Measurements from ENCODE around the gene PRKCI.
A peak's percentile ranks its signal among the peaks of the same experiment; 100 is the strongest.
"Not testable (repeated sequence)": the region's sequence is repeated elsewhere in the genome, so short reads cannot be mapped to it uniquely, and the experiment has no call there.

PRKCI gene

DNA sequence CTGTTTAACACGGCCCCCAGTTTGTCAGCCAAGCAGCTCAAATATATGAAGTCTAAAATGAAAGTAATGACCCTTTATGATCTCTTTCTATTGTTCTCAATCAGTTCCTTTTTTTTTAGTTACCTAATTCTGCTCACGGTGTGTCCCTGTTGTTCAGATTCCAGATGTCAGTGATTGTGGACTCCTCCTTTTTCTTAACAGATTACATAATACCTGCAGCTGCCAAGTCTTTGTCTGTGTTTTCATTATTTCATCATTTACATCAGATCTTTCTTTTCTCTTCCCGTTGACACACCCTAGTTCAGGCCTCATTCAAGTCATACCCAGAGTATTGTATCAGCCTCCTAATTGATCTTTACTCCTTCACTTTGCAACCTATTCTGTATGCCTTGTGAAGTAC, 79.2 kb downstream of the PRKCI start:
- DNase-seq: peak; percentile 35

DNA sequence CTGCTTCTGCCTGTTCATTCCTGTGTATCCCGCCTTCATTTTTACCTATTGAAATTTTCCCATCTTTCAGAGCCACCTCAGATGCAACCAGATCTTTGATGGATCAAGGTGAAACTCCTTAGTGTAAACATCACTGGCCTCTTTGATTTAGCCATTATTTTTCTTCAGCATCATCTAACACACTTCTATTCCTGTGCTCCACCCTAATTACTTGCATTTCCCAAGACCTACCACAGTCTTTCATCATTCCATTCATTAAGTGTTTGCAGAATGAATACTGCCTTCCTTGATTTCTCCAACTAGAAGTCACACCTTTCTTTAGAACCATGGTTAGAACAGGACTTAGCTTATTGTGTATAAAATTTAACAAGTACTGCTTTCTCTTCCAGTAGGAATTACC, 79.8 kb downstream of the PRKCI start:
- DNase-seq: no peak

DNA sequence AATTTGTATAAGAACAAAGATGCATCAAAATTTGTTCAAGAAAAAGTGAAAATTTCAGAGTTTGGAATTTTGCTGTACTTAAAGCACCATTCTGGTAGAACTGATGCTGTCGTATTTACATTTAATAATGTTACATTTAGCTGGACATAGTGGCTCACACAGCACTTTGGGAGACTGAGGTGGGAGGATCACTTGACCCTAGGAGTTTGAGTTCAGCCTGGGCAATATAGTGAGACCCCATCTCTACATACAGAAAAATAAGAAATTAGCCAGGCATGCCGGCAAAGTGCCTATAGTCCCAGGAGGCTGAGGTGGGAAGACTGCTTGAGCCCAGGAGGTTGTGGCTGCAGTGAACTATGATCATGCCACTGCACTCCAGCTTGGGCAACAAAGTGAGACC, 83.8 kb downstream of the PRKCI start:
- no peak for DNase-seq

DNA sequence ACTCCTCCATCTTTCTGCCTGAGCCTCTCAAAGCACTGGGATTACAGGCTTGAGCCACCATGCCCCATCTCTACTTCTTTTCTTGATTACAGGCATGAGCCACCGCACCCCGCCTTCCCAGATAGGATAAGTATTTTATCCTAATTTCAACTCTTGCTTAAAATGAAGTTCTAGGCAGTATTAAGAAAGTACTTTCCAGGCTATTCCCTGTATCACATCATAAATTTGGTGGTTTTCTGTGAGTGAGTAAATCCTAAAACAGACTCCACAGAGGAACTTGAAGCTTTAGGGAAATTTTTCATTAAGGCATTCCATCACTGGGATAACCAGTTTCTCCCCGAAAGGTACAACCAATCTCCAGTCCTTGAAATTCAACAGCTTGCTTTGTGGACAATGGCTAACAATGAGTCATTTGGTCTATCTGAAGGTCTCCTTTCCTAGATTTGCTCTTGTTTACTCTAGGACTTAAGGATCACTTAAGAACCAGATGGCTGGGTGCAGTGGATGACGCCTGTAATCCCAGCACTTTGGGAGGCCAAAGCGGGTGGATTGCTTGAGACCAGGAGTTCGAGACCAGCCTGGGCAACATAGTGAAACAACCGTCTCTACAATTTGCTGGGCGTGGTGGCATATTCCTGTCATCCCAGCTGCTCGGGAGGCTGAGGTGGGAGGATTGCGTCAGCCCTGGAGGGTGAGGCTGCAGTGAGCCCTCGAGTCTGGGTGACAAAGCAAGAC, 85.6 kb downstream of the PRKCI start:
- DNase-seq: no peak

DNA sequence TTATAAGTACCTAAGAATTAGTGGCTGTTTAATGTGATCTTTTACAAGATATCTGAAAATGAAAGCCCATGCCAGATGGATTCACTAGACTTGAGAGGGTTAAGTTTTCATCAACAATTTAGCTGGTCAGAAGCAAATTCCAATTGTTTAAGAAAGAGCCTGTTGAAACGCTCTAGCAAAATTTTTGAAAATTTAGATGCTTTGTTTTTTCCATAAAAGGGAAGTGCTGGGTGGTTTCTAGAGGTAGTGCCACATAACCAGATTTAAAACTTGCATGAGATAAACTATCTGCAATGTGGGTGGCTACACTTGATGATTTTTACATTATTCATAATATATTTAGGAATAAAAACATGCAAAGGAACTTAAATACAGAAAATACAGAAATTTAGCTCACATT, 86.8 kb downstream of the PRKCI start:
- no peak for DNase-seq

DNA sequence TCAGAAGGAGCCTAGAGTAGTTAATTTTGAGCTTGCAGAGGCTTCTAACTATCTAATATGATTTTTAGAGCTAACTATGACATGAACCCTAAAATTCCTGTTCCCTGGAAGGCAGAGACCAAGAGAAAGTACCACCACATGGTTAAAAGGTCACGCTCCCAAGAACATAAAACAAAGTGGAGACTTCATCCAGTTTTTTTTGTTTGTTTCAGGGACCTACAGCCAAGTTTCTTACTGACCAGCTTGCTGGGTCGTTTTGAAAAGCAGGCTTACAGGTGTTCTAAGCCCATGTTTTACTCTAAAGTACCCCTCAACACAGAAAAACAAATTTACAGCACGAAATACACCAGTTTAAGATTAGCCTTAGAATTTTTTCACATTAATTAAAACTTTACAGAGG, 95.7 kb downstream of the PRKCI start:
- no peak for DNase-seq

DNA sequence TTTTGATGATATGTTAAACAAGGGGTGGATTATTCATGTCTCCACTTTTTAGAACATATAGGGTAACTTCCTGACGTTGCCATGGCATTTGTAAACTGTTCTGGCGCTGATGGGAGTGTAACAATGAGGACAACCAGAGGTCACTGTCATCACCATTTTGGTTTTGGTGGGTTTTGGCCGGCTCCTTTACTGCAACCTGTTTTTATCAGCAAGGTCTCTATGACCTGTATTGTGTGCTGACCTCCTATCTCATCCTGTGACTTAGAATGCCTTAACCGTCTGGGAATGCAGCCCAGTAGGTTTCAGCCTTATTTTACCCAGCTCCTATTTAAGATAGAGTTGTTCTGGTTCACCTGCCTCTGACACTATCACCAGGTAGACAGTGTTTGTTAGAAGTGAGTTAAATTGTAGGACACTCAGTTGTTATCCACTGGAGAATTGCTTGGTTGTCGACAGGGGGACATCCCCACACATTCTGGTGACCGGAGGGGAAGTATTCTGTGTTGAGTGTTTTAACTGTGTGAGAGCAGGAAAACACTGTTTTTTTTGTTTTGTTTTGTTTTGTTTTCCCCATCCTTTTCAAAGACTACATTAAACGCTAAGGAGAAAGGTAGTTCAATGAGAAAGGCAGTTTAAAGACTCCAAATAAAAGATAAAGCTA, 98.4 kb downstream of the PRKCI start:
- no peak for DNase-seq

DNA sequence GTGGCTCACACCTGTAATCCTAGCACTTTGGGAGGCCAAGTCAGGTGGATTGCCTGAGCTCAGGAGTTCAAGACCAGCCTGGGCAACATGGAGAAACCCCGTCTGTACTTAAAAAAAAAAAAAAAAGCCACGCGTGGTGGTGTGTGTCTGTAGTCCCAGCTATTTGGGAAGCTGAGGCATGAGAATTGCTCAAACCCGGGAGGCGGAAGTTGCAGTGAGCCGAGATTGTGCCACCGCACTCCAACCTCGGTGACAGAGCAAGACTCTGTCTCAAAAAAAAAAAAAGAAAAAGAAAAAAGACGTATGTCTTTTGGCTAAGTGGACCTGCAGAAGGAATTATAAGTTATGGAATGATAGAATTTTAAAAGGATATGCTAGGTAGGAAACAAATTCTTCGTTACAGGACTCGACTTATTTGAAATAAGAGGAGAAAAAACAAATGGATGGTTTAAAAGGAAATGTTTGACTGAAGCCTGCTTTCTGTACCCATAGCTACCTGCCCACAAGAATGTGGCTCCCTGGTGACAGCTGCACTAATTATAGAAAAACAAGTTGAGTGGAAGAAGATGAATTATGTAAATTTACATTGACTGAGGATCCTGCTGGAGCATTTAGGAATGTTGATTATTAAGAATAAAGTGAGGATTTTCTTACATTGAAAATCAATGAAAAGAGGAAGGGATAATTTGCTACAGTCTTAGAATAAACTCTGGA, 99.3 kb downstream of the PRKCI start:
- DNase-seq: no peak

DNA sequence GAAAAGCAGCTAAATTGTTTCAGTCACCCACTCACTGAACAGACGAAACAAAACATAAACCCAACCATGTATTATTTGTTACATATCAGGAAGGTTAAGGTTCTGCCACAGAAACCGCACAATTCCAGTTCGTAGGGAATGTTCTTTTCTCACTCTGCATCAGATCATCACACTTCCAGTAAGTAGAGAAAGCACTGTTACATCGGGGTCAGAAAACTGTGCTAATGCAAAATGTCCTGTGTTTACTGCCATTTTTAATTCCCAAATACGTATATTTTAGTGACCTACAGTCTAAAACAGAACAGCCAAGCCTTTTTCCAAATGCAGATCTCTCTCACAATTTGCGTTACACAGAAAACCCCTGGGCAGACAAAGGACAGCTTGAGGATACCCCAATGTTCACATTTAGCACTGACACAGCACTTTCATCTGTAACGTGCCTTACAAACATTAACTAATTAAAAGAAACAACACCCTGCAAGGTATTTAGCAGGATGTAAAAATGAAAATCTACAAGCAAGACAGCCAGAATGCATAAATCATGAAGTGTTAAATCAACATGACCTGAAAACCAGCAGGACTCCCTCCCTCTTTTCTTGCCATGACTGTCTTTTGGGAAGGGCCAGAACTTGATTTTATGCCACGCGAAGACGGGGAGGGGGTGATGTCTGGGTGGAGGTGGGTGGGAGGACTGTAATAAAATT, 100.5 kb downstream of the PRKCI start:
- DNase-seq: no peak

DNA sequence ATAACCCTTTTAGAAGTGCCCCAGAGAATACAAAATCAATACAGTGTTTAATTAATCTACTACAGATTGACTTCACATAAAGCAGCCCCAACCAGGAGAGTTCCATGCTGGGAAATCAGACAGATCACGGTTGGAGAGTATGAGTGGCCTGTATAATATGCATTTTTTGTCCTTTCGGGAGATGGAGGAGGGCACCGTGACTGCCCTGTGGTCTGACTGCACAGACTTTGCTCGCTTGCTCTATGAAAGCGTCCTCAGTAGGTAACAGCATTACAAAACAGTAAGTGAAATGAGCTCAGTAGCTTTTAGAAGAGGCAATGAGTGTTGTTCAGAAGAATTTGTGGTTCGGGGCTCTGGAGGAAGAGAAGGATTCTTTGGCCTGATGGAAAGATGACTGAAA, 101.1 kb downstream of the PRKCI start:
- DNase-seq: no peak

DNA sequence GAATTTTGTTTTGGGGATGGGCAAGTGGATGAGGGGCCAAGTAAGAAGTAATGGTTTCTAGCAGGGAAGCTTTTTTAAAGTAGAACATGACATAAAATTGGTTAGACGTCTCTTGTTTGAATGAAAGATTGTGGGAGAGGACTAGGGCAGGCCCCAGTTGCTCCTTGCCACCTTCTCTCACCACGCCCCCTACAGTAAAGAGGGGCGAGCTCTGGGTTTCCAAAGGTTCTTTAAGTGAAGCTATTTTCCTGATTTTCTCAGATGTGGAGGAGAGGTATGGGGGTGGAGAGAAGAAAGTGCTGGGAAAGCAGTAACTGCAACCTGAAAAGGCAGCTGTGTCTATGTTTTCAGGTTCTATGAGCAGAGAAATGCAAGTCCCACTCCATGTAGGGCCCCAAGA, 102.7 kb downstream of the PRKCI start:
- DNase-seq: no peak

DNA sequence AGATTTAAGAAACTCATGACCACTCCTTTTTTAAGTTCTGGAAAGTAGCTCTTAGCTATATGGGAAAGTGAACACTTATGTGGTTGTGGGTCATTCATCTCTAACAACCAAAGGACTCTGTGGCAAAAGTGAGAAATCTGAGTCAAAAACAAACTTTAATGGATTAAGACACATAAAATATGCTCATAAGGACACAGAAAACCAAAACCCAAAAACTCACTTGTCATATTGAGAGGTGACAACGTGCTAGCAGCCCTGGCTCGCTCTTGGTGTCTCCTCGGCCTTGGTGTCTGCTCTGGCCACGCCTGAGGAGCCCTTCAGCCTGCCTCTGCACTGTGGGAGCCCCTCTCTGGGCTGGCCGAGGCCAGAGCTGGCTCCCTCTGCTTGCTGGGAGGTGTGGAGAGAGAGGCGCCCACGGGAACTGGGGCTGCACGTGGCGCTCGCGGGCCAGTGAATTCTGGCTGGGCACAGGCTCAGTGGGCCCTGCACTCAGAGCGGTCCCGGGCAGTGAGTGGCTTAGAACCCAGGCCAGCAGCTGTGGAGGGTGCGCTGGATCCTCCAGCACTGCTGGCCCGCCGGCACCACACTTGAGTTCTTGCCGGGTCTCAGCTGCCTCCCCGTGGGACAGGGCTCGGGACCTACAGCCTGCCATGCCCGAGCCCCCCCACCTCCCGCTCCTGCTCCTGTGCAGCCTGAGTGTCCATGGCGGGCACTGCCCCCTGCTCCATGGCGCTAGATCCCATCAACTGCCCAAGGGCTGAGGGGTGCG, 105.0 kb downstream of the PRKCI start:
- DNase-seq: no peak

DNA sequence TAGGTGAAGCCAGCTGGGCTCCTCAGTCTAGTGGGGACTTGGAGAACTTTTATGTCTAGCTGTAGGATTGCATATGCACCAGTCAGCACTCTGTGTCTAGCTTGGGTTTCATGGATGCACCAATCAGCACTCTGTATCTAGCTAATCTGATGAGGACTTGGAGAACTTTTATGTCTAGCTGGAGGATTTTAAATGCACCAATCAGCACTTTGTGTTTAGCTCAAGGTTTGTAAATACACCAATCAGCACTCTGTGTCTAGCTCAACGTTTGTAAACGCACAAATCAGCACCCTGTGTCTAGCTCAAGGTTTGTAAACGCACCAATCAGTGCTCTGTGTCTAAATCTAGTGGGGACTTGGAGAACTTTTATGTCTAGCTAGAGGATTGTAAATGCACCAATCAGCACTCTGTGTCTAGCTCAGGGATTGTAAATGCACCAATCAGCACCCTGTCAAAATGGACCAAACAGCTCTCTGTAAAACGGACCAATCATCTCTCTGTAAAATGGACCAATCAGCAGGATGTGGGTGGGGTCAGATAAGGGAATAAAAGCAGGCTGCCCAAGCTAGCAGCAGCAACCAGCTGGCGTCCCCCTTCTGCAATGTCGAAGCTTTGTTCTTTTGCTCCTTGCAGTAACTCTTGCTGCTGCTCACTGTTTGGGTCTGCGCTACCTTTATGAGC, 105.8 kb downstream of the PRKCI start:
- DNase-seq: not testable (repeated sequence)

DNA sequence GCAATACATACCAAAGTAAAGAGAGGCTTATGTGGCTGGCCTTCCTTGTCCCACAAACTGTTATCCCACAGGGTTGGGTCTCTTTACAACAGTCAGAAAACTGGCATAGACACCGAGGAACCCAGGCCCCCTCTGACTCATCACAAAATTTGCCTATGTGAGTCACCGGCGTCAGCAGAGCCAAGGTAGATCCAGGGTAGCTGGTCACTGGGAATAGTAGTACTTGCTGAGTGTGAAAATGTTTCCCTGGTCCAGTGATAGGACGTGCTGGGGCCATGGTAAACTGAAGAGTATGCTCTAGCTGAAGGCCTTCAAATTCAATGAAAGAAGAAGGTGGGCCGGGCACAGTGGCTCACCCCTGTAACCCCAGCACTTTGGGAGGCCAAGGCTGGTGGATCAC, 108.1 kb downstream of the PRKCI start:
- DNase-seq: no peak

DNA sequence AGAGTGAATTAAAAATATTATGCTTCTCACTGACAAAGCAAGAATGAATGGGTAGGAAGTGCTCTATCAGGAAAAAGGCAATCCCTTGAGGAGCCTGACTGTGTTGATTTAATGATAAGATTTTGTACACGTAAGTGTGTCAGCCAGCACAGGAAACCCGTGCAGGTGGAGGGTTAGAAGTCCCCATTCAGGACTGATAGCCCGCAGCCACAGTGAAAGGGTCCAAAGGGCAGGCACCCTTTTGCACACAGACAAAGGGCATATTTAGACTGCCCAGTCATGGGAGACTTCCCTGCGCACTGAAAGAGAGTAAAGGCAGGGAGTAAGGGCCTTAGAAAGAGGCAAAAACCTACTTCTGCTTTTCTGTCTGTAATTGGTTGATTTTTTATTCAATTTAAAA, 108.9 kb downstream of the PRKCI start:
- DNase-seq: no peak

DNA sequence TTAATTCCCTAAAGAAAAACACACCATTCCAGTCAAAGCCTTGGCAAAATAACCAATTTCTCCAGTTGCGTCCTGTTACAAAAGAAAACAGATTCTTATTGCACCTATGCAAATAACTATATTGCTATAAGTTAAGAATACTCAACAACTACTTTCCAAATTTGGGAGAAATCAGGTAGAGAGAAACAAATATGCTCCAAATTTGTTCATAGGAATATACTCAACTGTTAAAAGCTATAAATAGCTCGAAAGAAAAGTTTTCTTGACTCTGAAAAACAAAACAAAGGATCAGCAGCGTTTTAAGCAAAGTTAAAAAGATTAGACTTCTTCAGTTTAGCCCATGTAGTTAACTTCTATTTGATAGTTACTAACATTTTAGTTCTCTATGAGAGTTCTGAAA, 115.2 kb downstream of the PRKCI start:
- no peak for DNase-seq

DNA sequence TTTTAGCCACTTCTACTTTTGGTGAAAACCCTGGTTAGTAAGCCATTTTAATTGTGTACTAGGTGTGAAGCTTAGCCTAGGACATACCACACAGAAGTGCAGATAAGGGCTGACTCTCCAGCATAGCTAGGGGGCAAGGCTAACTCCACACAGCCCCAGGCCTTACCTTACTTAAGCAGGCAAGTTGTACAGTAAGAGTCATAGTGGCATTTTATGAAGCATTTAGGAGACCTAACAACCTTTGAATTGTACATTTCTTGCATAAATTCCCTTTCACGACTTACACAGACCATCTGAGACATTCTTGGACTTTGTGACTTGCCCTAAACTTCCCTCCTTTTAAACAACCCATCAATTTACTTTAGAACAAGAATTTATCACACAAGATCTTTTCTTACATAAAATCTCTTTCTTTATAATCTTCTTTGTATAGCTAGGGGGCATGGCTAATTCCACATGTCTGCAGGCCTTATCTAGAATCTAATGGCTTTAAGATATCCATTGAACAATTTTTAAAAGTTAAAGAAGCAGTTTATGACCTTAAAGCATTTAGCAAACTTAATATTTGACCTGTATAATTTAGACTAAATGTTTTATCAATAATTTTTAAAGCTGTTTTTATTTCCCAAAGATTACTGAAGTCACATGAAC, 116.6 kb downstream of the PRKCI start:
- DNase-seq: no peak

DNA sequence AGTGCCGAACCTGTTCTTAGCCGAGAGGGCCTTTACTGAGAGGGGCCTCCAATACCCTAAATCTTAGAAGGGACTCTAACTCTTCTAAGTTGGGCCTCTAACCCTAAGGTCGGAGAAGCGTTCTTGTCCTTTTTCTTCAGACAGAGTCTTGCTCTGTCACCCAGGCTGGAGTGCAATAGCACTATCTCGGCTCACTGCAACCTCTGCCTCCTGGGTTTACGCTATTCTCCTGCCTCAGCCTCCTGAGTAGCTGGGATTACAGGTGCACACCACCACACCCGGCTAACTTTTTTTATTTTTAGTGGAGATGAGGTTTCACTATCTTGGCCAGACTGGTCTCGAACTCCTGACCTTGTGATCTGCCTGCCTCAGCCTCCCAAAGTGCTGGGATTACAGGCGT, 120.0 kb downstream of the PRKCI start:
- not testable (repeated sequence) for DNase-seq

DNA sequence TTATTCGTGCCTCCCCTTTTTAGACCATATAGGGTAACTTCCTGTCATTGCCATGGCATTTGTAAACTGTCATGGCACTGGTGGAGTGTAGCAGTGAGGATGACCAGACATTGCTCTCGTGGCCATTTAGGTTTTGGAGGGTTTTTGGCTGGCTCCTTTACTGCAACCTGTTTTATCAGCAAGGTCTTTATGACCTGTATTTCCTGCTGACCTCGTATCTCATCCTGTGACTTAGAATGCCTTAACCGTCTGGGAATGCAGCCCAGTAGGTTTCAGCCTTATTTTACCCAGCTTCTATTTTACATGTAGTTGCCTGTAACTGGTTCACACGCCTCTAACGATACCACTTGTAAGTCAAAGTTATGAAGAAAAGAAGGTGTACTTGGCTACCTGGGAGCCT, 121.6 kb downstream of the PRKCI start:
- not testable (repeated sequence) for DNase-seq

DNA sequence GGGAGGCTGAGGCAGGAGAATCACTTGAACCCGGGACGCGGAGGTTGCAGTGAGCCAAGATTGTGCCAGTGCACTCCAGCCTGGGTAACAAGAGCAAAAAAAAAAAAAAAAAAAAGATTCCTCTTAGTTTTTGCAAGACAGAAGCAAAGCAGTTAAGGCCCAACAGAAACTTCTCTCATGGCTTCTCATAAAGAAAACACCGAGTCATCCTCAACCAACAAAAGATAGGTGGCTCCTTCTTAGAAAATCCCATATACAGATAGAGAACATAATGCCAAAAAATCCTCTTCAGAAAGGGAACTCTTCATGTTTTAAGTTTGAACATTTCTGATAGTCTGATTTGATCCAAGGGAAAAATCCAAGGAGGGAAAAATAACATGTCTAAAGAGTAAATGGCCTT, 122.7 kb downstream of the PRKCI start:
- no peak for DNase-seq
